Measurements from ENCODE around the gene CPNE5. TPM values are rescaled to one million over a fixed set of nuclear protein-coding genes. Genes with fewer than 3 reads are reported as not detected.

Gene CPNE5
- total RNA-seq, 1 donor from 2014 or later = 2.3 TPM

DNA sequence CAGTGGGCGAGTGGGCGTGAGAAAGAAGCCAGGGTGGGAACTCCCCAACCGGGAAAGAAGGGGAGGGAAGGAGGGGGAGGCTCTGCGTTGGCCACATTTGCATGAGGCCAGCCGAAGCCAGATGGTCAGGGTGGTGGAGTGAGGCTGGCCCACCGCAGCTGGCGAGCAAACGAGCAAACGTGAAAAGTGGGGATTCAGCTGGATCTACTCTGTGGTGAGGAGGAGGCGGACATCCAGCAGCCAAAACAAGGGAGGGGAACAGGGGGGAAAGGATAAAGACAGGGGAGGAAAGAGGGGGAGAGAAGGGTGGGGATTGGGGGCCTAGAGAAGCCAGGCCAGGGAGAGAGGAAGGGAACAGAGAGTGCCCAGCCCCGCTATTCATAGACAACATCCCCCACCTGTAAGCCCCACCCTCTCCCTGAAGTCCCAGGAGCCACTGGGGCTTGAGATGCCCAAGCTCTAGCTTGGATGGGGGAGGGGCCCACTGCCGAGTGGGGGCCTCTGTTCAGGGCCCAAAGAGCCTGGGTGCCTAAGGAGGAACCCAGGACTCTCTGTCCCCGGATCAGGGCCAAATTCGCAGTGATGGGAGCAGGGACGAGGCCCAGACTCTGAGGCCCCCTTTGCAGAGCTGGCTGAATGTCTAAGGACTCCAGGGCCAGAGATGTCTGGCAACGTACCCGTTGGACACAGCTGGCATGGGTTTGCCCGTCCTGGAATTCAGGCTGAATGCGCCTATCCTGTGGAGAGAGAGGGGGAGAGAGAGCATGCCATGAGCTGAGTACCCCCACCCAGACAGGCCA lies 45.1 kb downstream of the CPNE5 start:
- Histone ChIP-seq H3K27ac (no peak overlapping the region), H3K27me3 (peaks cover 3% of the 10 kb centered on the region), H3K4me3 (no peak overlapping the region), H3K4me1 (no peaks in the 10 kb centered on the region), H3K36me3 (no peaks in the 10 kb centered on the region), H3K9me3 (no peaks in the 10 kb centered on the region)
- intact Hi-C loops (cut with DNase I) = no loop called here
- no peak for ATAC-seq
- TF ChIP-seq CTCF (IDR thresholded peaks at IDR 0.05) = no peak
- no peak for DNase-seq

DNA sequence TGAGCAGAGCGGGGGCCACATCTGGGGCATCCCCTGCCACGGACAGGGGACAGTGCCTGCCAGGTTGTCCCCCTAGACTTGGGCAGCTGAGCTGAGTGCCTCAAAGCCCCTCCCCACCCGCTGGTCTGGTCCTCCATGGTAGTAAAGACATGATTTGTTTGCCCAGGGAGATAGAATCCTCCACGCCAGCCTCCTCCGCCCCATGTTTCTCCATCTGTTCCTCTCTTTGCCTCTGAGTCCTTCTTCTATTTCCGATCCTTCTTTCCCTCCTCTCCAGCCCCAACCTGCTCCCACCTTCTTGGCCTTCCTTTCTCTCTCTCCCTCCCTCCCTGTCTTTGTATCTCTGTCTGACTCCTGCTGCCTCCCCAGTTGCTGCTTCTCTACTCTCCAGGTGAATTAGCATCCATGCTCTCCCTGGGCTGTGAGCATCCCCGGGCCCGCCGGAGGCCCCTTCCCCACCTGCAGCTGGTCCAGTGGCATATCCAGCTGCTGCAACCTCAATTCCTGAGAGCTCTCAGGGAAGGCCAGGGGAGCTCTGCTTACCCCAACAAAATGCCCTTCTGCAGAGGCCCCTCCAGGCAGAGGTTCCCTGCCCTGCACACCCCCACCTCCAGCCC lies 45.8 kb downstream of the CPNE5 start:
- Histone ChIP-seq H3K4me1 (no peaks in the 10 kb centered on the region), H3K27me3 (peaks cover 3% of the 10 kb centered on the region), H3K27ac (no peak overlapping the region), H3K4me3 (no peak overlapping the region), H3K9me3 (no peaks in the 10 kb centered on the region), H3K36me3 (no peaks in the 10 kb centered on the region)
- DNase-seq (no peak), ATAC-seq (no peak)
- intact Hi-C loops (cut with DNase I) = no loop called here
- TF ChIP-seq CTCF (IDR thresholded peaks at IDR 0.05) = no peak

DNA sequence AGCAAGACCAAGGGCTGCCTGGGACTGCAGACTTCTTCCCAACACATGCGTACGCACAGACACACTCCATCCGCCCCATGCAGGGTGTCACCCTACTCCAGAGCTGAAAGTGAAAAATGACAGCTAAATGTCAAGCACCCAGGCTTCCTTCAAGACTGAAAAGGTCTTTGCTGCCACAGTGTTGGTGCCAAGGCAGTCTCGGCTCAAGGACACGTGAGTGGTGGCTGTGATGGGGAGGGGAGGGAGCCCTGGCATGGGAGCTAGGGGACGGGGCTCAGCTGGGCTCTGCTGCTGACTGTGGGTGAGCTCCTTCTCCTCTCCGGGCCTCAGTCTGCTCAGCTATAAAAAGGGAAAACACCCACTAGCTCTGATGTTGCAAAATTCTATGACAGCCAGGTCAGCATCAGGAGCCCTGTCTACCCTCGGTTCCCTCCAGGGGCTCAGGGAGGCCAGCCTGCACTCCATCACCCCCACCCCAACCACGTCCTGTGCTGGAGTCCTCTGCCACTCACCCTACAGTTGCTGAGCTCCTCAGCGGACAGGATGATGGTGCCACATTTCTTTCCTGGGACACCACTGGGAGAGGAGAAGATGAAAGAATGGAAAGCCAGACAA lies 47.6 kb downstream of the CPNE5 start:
- no peaks in the 10 kb centered on the region for H3K36me3 ChIP-seq
- H3K27me3 ChIP-seq = peaks cover 3% of the 10 kb centered on the region
- DNase-seq (no peak), ATAC-seq (no peak)
- no peak overlapping the region for H3K27ac ChIP-seq
- H3K9me3 ChIP-seq = no peaks in the 10 kb centered on the region
- intact Hi-C loops (cut with DNase I) = no loop called here
- TF ChIP-seq CTCF (IDR thresholded peaks at IDR 0.05) = no peak
- H3K4me3 ChIP-seq = no peak overlapping the region
- no peaks in the 10 kb centered on the region for H3K4me1 ChIP-seq

- Histone ChIP-seq H3K27ac (no peak overlapping the region), H3K4me1 (no peaks in the 10 kb centered on the region), H3K4me3 (no peak overlapping the region), H3K36me3 (no peaks in the 10 kb centered on the region), H3K27me3 (peaks cover 3% of the 10 kb centered on the region), H3K9me3 (no peaks in the 10 kb centered on the region)
- ATAC-seq (no peak), DNase-seq (no peak)
- intact Hi-C loops (cut with DNase I) = no loop called here
- no peak for TF ChIP-seq CTCF (IDR thresholded peaks at IDR 0.05)
These were observed 48.2 kb downstream of the CPNE5 start for GRCh38 chr6:36791085-36791484.

DNA sequence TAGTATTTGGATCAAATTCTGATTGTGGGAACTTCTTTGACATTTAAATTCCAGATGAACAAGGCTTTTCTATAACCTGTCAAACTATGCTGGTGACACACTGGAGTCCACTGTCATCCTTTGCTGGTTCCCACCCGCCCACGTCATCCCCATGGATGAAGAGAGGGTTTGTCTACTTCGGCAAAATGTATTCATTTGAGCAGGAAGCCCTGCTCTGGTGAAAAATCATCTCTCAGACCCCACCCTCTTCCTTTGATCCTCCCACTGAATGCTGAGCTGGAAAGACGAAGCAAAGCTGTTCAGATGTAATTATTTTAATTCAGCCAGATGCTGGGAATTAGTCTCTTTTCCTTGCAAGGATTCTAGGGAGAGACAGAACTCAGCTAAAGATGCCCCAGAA lies 50.5 kb downstream of the CPNE5 start:
- ATAC-seq (no peak), DNase-seq (no peak)

More for the DNA sequence above, 50.5 kb downstream of the CPNE5 start:
- Histone ChIP-seq H3K27ac (no peak overlapping the region), H3K9me3 (no peaks in the 10 kb centered on the region), H3K36me3 (no peaks in the 10 kb centered on the region), H3K4me3 (no peak overlapping the region), H3K4me1 (no peaks in the 10 kb centered on the region), H3K27me3 (peaks cover 3% of the 10 kb centered on the region)
- TF ChIP-seq CTCF (IDR thresholded peaks at IDR 0.05) = no peak
- intact Hi-C loops (cut with DNase I) = no loop called here
